Measurements from ENCODE around the gene HPCAL1.

- TF ChIP-seq CTCF (IDR thresholded peaks at IDR 0.05) = no peak
- TF ChIP-seq POLR2A (IDR thresholded peaks at IDR 0.05) = no peak
Measured at GRCh38 chr2:10411557-10411956, 108.9 kb downstream of the HPCAL1 start.
